GM08714 (cell line): ENCODE measurements around the gene SRRM3.
"Not testable (repeated sequence)": the region's sequence is repeated elsewhere in the genome, so short reads cannot be mapped to it uniquely, and the experiment has no call there.

Experiments
- H3K4me3 ChIP-seq: fragments of 200-500 bp; sonication (Bioruptor generic); 2 replicates; pipeline ENCODE4 v1.5.1; 2014; ENCODE audit warnings: mild to moderate bottlenecking, low read length, inconsistent platforms
- ZNF274 ChIP-seq: IDR thresholded peaks from 2 replicates; pipeline ENCODE4 v1.6.1; 2012; ENCODE audit warnings: mild to moderate bottlenecking, low read depth, low read length

Gene SRRM3

DNA sequence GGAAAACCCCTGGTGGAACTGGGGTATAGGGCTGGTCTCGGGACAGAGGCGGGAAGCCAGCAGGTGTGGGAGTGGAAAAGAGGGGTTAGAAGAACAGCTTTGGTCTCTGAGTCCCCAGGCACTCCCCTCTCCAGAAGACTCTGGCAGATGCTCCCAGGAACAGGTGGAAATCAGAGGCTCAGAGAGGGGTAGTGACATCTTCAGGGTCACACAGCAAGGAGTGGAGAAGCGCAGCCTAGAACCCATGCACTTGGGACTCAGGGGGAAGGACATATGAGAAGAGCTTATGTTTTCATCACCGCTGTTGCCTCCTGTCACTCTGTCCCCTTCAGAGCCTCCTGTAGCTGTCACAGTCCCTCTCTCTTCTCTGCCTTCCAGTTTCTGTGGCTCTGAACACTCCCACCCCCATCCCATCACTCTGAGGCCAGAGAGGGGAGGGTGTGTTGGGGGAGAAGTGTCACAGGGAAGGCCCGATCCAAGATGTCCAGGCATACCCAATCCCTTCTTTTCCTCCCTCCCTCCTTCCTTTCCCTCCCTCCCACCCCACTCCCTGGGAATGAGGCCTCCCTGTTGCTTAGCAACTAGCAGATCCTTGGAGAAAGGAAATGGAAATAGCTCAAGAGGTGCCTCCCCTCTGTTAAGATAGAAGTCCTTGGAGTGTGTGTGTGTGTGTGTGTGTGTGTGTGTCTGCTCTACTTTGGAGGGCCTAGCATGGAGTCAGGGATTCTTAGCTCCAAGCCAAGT, 32.0 kb downstream of the SRRM3 start:
- H3K4me3 ChIP-seq: no peak overlapping the region
- no peak for TF ChIP-seq ZNF274

DNA sequence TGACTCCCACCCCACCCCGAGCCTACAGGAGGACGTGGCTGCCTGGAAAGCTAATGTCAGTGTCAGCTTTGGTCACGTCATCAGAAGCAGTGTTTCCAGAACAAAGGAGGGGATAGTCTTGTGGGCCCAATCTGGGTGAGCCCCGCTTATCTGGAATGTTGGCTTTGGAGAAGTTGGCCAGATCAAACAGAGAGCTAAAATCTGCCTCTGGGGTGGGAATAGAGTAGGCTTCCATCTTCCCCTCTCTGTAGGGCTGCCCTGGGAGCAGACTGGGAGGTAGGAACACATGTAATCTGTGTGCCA, 32.5 kb downstream of the SRRM3 start:
- H3K4me3 ChIP-seq: no peak overlapping the region

DNA sequence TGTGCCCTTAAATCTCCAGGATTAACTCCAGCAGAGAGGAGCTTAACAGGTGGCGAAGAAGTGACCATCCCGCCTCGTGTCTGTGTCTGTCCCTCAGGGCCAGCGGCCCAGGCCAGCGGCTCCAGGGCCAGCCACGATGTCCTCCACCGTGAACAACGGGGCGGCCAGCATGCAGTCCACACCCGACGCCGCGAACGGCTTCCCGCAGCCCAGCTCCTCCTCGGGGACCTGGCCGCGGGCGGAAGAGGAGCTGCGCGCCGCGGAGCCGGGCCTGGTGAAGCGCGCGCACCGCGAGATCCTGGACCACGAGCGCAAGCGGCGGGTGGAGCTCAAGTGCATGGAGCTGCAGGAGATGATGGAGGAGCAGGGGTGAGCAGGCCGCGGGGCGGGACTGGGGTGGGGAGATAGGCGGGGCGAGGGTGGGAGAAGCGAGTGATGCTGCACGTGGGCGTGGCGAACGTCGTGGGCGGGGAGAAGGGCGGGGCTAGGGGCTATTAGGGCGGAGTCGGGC, 33.3 kb downstream of the SRRM3 start:
- TF ChIP-seq ZNF274: no peak
- H3K4me3 ChIP-seq: no peak overlapping the region; the same call in 1 of the 2 replicates

More for the DNA sequence above, 32.5 kb downstream of the SRRM3 start:
- TF ChIP-seq ZNF274: no peak

DNA sequence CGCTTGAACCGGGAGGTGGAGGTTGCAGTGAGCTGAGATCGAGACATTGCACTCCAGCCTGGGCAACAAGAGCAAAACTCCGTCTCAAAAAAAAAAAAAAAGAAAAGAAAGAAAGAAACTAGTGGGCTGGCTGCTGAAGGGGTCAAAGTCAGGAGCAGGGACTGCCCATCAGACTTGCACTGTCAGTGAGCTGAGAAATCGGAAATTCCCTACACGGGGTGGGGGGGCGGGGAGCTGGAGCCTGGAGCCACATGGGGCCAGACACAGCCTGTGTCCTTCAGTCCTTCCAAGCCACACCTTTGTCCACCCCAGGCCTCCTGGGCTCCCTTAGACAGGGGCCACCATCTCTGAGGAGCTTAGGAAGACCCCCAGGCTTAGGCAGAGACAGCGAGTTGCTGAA, 34.5 kb downstream of the SRRM3 start:
- no peak for TF ChIP-seq ZNF274
- H3K4me3 ChIP-seq: no peak overlapping the region

DNA sequence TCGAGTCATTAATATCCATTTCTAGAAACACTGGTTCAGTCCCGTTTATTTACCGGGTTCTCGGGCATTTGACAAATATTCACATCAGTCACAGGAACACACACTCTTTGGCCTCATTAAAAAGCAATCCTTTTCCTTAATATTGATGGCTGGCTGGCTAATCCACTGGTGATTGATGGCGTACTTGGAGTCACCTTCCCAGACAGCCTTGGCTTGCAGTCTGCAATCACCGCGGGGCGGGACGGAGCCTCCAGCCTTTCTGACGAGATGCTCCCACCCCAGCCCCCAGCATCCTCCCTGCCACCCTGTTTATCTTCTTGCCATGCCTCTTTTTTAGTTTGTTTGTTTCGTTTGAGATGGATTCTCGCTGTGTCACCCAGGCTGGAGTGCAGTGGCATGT, 36.6 kb downstream of the SRRM3 start:
- no peak for TF ChIP-seq ZNF274
- no peak overlapping the region for H3K4me3 ChIP-seq

DNA sequence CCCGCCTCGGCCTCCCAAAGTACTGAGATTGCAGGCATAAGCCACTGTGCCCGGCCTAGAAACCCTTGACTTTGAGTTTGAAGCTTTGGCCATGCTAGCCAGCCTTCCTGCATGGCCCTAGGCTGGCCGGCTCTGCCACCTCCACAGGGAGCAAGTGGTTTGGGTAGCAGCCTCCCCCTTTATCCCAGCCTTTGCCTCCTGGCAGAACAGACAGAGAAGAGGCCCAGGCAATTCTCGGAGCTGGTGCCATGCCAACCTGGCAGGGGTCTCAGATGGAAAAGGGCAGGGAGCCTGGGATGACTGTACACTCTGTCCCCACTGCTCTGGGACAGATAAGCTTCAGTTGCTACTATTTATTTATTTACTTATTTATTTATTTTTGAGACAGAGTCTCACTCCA, 39.4 kb downstream of the SRRM3 start:
- H3K4me3 ChIP-seq: no peak overlapping the region

DNA sequence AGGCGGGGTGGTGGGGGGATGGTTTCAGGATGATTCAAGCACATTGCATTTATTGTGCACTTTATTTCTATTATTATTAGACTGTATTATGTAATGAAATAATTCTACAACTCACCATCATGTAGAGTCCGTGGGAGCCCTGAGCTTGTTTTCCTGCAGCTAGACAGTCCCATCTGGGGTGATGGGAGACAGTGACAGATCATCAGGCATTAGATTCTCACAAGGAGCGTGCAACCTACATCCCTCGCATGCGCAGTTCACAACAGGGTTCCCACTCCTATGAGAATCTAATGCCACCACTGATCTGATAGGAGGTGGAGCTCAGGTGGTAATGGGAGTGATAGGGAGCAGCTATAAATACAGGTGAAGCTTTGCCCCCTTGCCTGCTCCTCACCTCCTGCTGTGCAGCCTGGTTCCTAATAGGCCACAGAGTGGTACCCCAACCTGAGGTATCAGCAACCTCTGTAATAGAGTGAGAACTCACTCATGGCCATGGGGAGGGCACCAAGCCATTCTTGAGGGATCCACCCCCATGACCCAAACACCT, 40.9 kb downstream of the SRRM3 start:
- not testable (repeated sequence) for H3K4me3 ChIP-seq

More for the DNA sequence above, 39.4 kb downstream of the SRRM3 start:
- TF ChIP-seq ZNF274: no peak

DNA sequence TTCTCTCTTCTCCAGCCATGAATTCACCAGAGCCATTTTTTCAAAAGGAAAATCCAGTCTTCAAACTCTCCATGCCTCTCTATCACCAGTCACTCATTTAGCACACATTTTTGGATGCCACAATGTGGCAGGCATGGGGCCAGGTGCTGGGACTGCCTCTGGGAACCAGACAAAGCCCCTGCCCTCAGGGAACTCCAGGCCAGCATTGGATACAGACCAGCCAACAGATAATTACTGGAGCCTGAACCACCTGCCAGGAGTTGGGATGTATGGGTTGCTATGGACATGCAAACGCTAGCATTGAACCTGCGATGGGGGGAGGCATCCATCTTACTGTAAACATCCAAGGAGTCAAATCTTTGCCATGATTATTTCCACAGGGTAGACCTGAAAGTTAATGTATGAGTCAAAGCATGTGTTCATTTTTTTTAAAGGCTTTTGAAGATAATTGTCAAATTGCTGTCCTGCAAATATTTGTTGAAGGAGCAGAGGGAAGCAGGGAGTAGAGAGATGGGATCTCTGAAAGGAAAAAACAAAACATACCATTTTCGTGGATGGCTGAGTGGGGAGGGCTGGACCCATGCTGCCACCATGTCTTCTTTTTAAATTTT, 43.2 kb downstream of the SRRM3 start:
- TF ChIP-seq ZNF274: no peak
- no peak overlapping the region for H3K4me3 ChIP-seq

DNA sequence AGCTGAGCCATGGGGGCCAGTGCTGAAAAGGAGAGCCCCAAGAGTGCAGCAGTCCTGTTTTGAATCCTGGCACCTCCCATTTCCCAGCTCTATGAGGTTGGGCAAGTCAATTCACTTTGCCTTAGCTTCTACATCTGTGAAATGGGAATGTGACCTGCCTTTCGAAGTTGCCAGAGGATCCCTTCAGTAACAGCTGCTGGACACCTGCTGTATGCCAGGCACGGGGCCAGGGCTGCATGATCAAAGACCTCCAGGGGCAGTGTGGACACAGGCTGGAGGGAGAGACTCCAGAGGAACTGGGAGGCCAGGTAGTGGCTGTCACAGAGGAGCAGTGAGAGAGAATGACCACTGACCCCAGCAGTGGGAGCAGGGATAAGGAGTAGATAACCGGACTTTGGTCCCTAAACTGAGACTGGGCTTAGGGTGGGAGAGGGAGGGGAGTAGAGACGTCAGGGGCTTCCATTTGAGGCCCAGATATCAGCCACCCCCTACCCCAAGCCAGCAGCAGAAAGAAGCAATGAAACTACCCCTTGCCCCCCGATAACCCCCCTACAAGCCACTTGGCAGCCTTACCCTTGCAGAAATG, 45.2 kb downstream of the SRRM3 start:
- TF ChIP-seq ZNF274: no peak
- no peak overlapping the region for H3K4me3 ChIP-seq

DNA sequence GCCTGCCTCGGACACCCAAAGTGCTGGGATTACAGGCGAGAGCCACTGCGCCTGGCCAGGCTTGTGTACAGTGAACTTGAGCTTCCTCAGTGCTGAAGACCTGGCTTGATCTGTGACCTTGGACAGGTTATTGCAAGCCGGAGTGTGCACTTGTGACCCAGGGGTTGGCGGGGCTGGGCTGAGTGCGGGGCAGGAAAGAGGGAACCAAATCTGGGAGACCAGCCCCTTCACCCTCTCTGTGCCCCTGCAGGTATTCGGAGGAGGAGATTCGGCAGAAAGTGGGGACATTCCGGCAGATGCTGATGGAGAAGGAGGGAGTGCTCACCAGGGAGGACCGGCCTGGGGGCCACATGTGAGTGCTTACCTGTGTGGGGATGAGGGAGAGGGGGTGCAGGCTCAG, 46.2 kb downstream of the SRRM3 start:
- no peak overlapping the region for H3K4me3 ChIP-seq
- no peak for TF ChIP-seq ZNF274

DNA sequence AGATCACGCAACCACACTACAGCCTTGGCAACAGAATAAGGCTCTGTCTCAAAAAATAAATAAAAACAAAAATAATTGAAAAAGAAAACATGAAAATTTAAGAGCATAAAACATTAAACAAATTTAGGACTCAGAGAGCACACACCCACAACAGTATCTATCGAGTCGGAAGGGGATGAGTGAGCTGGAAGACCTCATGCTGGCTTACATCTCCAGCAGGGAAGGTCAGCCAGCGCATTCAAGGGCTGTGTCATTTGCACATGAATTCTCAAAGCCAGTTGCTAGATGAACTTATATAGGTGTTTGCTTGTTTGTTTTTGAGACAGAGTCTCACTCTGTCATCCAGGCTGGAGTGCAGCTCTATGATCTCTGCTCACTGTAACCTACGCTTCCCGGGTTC, 50.3 kb downstream of the SRRM3 start:
- no peak for TF ChIP-seq ZNF274
- no peak overlapping the region for H3K4me3 ChIP-seq

DNA sequence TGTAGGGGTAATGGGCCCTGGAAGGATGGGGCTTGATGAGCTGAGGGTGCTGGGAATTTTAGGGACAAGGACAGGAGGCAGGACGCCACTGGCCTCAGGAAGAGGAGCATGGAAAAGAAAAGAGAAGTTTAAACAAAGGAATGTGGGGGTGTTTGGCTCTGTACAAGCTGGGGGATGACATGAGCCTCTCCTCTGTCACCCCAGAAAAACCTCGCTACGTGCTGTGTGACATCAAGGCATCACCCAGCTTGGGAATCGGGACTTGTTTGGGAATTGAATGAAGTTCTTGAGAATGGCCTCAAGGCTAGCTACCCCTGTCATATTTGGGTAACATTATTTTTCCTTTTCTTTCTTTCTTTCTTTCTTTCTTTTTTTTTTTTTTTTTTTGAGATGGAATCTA, 53.1 kb downstream of the SRRM3 start:
- no peak for TF ChIP-seq ZNF274
- no peak overlapping the region for H3K4me3 ChIP-seq

DNA sequence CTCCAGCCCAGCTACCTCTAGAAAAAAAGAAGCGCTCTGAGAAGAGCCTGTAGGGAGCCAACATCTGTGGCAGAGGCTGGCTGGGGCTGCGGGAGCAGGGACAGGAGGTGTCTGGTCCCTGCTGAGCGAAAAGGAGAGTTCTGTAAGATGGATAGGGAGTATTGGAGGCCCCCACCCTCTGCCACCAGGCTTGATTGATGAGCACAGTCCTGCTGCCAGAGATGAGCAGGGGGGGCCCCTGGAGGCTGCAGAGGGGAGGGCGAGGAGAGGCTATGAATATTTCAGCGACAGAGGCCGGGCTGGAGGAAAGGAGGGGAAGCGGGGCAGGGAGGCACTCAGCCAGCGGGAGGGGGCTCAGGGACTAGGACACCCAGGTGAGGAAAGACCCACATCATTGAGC, 56.3 kb downstream of the SRRM3 start:
- H3K4me3 ChIP-seq: no peak overlapping the region
- TF ChIP-seq ZNF274: no peak

DNA sequence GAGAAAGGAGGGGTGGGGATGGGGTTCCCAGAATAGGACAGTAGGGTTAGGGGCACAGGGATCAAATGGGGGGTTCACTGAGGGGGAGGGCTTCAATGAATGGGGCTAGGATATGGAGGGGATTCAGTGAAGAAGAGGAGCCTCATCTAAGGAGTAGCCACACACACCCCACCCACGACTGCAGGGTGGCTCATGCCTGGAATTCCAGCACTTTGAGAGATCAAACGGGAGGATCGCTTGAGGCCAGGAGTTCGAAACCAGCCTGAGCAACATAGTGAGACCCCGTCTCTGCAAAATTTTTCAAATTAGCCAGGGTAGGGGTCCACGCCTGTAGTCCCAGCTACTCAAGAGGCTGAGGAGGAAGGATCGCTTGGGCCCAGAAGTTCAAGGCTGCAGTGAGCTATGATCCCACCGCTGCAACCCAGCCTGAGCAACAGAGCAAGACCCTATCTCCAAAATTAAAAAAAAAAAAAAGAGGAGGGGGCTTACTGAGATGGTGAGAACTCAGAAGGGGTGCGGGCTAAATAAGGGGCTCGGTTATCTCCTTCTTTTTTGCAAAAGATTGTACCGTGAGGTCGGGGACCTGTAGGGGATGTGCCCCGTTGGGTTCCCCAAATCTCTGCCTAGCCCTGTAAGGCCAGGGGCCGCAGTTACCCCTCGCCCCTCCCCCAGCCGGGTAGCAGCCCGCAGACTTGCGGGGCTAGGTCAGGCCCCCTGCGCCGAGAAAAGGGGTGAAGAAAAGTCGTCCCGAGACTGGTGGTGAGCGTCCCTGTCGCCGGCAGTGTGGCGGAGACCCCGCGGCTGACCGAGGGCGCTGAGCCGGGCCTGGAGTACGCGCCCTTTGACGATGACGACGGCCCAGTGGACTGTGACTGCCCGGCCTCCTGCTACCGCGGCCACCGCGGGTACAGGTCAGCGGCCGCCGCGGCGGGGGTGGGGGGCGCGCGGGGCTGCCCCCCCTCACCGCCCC, 57.7 kb downstream of the SRRM3 start:
- H3K4me3 ChIP-seq: no peak overlapping the region

More for the DNA sequence above, 57.7 kb downstream of the SRRM3 start:
- TF ChIP-seq ZNF274: no peak
